Stimulated activated CD4-positive, alpha-beta T cell treated with anti-CD3 and anti-CD28 coated beads, TNF-alpha, amount 100 ng/mL, for 1 hour (primary cell): ENCODE results near the gene RAB35.
"Not testable (repeated sequence)": the region's sequence is repeated elsewhere in the genome, so short reads cannot be mapped to it uniquely, and the experiment has no call there.

ENCODE experiments used
- DNase-seq, 3 donors: peaks; one replicate each; pipeline ENCODE4 v3.0.0-alpha.2; 2020; ENCODE audit warnings: low read depth in 3 of 3, low spot score in 1 of 3

Gene RAB35

GRCh38 chr12:120064054-120064940, 52.3 kb downstream of the RAB35 start:
- no peak for DNase-seq

- no peak for DNase-seq
These were observed 53.5 kb downstream of the RAB35 start for GRCh38 chr12:120062976-120063579.

GRCh38 chr12:120061575-120062214, 54.9 kb downstream of the RAB35 start:
- DNase-seq = no peak

GRCh38 chr12:120060717-120061116, 55.8 kb downstream of the RAB35 start:
- DNase-seq = no peak

GRCh38 chr12:120060196-120060595, 56.4 kb downstream of the RAB35 start:
- no peak for DNase-seq

- DNase-seq = no peak
These were observed 59.8 kb downstream of the RAB35 start for GRCh38 chr12:120056739-120057138.

- DNase-seq = no peak
These were observed 61.1 kb downstream of the RAB35 start for GRCh38 chr12:120055231-120056000.

GRCh38 chr12:120054293-120054692, 62.3 kb downstream of the RAB35 start:
- DNase-seq = no peak

- no peak for DNase-seq
These were observed 65.0 kb downstream of the RAB35 start for GRCh38 chr12:120051535-120051934.

GRCh38 chr12:120049426-120049825, 67.1 kb downstream of the RAB35 start:
- DNase-seq = no peak

- no peak for DNase-seq
These were observed 68.3 kb downstream of the RAB35 start for GRCh38 chr12:120048263-120048662.

- DNase-seq = no peak
These were observed 69.5 kb downstream of the RAB35 start for GRCh38 chr12:120047072-120047471.

GRCh38 chr12:120045367-120045766, 71.2 kb downstream of the RAB35 start:
- DNase-seq = not testable (repeated sequence)
